Middle frontal gyrus (tissue), 1 donor: ENCODE measurements around the gene ADARB2.

Source experiments
- DNase-seq: peaks from one replicate; pipeline ENCODE4 v3.0.0-alpha.2; 2015; ENCODE audit warnings: low spot score; ENCODE audit errors: extremely low spot score

Gene ADARB2

GRCh38 chr10:1183701-1184100 is 553.6 kb downstream of the ADARB2 start:
- no peak for DNase-seq

DNA sequence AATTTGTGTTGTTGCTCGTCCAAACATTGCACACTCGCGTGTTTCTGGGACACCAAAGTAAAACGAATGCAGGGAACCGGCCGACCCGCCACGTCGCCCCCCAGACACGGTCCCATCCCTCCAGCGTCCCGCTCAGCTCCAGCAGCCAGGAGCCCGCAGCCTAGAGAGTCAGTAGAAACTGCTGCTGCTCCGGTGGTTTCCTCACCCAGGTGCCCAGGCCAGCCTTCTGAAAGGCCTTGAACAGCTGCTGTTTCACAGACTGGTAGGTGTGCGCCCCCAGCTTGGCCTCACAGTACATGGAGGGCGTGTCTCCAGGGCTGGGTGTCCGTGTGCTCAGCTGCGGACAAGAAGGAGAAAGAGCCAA is 554.3 kb downstream of the ADARB2 start:
- no peak for DNase-seq

DNA sequence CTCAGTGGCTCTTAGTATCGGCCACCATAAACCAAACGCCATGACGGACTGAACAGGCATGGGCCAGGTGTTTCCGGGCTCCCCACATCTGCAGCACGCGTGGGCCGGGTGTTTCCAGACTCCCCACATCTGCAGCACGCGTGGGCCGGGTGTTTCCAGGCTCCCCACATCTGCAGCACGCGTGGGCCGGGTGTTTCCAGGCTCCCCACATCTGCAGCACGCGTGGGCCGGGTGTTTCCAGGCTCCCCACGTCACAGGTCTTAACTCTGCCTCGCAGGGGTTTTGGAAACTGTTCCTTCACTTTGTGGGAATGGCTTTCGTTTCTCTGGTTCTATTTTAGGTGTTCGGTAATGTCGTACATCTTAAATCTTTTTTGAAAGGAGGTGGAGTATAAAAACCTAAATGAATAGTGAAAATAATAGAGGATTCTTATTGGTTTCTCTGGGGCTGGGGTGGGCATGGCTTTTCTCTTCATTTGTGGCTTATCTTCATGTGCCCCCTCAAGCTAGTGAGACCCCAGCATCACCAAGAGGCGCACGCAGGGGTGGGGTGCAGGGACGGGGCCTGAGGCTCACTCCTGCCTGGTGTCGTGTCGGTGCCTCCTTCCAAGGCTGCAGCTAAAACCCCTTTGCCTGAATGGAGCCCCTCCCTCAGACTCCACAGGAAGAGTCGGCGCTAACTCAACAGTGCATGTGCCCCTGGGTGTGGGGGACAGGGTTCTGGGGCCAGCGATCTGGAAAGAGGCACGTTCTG is 554.9 kb downstream of the ADARB2 start:
- no peak for DNase-seq

DNA sequence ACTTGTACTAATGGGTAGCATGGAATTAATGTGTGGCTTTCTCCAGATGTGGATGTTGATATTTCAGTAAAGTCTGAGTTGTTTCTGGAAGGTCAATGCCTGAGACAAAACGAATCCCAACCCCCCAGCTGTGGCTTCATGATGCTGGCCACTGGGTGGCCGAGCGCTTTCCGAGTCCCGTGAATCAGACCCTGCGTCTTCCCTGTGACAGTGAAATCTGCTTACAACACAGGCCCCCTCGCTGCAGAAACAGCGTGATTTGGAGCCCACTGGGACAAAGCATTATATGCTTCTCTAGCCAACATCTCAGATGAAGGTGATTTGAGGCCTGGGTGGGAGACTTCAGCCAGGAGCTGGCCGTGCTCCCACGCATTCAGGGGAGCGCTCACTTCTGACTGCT is 556.5 kb downstream of the ADARB2 start:
- DNase-seq = no peak

- no peak for DNase-seq
These were observed 557.1 kb downstream of the ADARB2 start for GRCh38 chr10:1180071-1180730.

- no peak for DNase-seq
These were observed 557.8 kb downstream of the ADARB2 start for GRCh38 chr10:1179346-1180070.

DNA sequence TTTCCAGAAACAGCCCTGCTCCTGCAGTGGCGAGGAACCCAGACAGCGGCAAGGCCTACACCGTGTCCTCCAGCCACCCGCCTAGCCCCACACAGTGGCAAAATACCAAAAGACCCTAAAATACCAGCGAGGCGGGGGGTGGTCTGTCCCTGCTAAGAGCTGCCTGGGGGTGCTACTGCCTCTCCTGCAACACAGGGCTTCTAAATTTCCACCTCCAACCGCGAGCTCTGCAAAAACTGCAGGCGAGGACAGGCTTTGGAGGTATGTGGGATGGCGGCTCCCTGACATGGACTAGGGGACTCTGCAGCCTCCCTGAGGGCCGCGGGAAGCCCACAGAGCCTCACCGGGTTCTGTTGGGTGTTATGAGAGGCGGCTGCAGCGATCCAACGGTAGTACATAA is 558.8 kb downstream of the ADARB2 start:
- DNase-seq = no peak

GRCh38 chr10:1177936-1178335 is 559.4 kb downstream of the ADARB2 start:
- no peak for DNase-seq

GRCh38 chr10:1175956-1176565 is 561.3 kb downstream of the ADARB2 start:
- no peak for DNase-seq

GRCh38 chr10:1174022-1174421 is 563.3 kb downstream of the ADARB2 start:
- DNase-seq = no peak

GRCh38 chr10:1173091-1173490 is 564.2 kb downstream of the ADARB2 start:
- no peak for DNase-seq

DNA sequence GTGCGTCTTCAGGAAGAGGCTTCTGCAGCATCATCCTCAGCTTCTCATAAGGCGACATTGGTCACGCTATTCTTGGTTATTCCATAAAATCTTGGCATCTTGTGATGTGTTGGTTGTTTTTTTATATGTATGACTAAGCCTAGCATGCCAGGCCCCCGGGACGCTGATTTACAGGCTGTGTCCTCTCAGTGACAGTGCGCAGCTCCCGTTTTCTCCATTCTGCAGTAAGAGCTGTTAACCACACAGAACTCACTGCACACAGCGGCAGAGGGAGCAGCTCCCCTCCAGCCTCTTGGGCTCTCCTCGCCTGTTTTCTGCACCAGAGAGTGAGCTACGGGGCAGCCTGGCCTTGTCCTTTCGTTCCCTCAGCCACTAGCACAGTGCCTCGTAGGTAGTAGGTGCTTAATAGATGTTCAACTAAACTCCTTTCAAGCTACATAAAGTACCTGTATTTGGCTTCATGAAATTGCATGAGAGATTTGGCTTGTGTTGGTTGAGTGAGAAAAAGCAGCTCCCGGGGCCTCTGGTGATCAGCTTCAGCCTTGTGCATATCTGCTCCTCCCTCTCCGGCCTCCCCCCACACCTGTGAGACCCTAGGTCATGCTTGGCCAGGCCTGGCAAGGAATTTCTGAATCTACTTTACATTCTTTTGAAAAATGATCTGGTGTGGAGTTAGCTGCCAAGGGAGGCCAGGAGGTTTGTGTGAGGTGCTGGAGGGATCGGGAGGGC is 564.9 kb downstream of the ADARB2 start:
- DNase-seq = no peak

- no peak for DNase-seq
These were observed 565.7 kb downstream of the ADARB2 start for GRCh38 chr10:1171586-1171985.

DNA sequence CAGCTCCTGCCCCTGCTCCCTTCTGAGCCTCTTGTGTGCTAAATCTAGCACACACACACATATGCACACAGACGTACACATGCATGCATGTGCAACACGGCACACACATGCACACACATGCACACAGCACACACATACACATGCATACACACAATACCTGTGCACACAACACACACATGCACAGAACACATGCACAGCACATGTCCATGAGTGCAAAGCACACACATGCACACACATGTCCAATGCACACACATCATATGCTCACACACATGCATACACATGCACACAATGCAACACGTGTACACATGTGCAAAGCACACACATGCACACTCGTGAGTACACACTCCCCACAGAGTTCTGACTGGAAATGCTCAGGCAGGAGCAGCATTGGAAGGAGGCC is 566.1 kb downstream of the ADARB2 start:
- no peak for DNase-seq

- no peak for DNase-seq
These were observed 566.5 kb downstream of the ADARB2 start for GRCh38 chr10:1170867-1171180.

DNA sequence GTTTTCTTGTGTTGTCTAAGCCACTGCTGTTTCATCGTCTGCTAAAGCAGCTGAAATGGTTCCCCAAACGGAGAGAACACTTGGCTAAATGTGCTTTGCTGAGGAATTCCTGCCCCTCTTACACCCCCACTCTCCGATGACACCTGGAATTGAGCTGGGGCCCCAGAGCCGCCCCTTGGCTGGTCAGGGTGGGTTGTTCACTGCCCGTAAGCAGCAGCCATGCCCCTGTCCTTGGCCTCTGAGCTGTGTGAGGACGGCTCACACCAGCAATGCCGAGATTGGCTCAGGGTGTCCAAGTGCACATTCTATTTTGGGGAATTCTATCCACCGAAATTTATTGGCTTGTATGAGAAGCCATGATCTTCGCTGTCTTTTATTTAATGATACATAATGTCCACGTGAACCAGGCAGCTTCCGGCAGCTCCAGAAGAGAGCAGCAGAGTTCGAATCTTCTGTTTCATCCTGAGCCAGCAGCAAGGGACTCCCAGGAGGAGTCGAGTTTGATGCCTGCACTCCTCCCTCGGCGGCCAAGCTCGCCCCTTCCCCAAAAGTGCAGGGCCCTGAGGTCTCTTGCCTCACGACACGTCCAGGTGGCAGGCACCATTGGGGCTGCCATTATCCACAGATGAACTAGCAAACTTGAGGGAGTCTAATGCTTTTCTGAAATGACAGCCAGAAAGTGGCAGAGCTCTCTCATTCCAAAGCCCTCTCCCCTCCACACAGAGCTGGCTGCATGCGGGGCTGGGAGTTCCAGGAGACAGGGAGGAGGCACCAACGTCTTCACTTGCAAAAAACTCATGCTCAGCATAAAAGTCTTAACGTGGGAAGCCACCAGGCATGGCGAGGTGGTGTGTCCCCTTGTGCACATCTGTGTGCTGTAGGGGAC is 567.1 kb downstream of the ADARB2 start:
- DNase-seq = no peak

GRCh38 chr10:1169186-1169885 is 568.0 kb downstream of the ADARB2 start:
- no peak for DNase-seq

DNA sequence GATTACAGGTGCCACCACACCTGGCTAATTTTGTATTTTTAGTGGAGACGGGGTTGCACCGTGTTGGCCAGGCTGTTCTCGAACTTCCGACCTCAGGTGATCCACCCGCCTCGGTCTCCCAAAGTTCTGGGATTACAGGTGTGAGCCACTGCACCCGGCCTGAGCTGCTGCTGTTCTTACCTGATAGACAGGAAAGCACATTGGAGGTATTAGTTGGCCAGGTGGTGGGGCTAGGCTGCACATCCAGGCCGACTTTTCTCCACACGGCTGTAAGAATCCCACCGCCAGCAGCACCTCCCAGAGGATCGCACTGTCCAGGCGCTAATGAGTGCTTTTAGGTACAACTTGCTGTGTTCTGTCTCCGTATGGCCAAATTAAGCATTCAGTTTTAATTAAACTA is 568.6 kb downstream of the ADARB2 start:
- DNase-seq = no peak

GRCh38 chr10:1166828-1167275 is 570.5 kb downstream of the ADARB2 start:
- DNase-seq = no peak
